OCI-LY7 (cell line): ENCODE data around the gene DOCK1. TPM values are rescaled to one million over a fixed set of nuclear protein-coding genes. Genes with fewer than 3 reads are reported as not detected.

Source experiments
- BruUV-seq: library from RNA; stranded (reverse); fragments of 400-500 nt; replicated peaks from 2 replicates; lab custom pipeline; 2021; lab: Mats Ljungman, UMichigan
- CTCF ChIA-PET: fragments of 300-600 bp; sonication (Branson Sonifier 250); formaldehyde crosslinking; loops from one replicate; lab custom pipeline; 2022; ENCODE audit warnings: antibody characterized with exemption; ENCODE audit not compliant: unreplicated experiment; lab: Charles Lee
- POLR2A ChIA-PET: fragments of 300-600 bp; sonication (Branson Sonifier 250); formaldehyde crosslinking; loops from one replicate; lab custom pipeline; 2022; ENCODE audit warnings: antibody characterized with exemption; lab: Charles Lee
- DNase-seq: peaks from one replicate; pipeline ENCODE4 v3.0.0-alpha.2; 2015; ENCODE audit warnings: low spot score
- H2AFZ ChIP-seq: fragments of 200-600 bp; sonication (generic), shearing (Covaris generic); 2 replicates; pipeline ENCODE4 v1.6.1; 2014; ENCODE audit warnings: mild to moderate bottlenecking, antibody characterized with exemption, low read length, moderate library complexity
- H3K27ac ChIP-seq: fragments of 200-600 bp; sonication (generic); 2 replicates; pipeline ENCODE4 v1.5.1; 2014; ENCODE audit warnings: mixed run types, low read depth, mild to moderate bottlenecking, moderate library complexity, low read length, inconsistent platforms; ENCODE audit not compliant: poor library complexity, severe bottlenecking
- H3K36me3 ChIP-seq: fragments of 200-600 bp; sonication (generic); 2 replicates; pipeline ENCODE4 v1.6.1; 2014; ENCODE audit warnings: mild to moderate bottlenecking, antibody characterized with exemption, low read length, moderate library complexity, mixed read lengths; ENCODE audit not compliant: insufficient read depth
- H3K4me1 ChIP-seq: fragments of 200-600 bp; sonication (generic); 2 replicates; pipeline ENCODE4 v1.5.1; 2014; ENCODE audit warnings: mild to moderate bottlenecking, low read length; ENCODE audit not compliant: insufficient read depth, poor library complexity, severe bottlenecking
- H3K4me2 ChIP-seq: fragments of 200-600 bp; sonication (generic); 2 replicates; pipeline ENCODE4 v1.6.1; 2014; ENCODE audit warnings: mild to moderate bottlenecking, low read length
- H3K4me3 ChIP-seq: fragments of 200-600 bp; sonication (generic); 2 replicates; pipeline ENCODE4 v1.5.1; 2014; ENCODE audit warnings: mild to moderate bottlenecking, low read depth, low read length; ENCODE audit not compliant: poor library complexity, severe bottlenecking
- H3K79me2 ChIP-seq: fragments of 200-600 bp; sonication (generic); 2 replicates; pipeline ENCODE4 v1.6.1; 2016; ENCODE audit warnings: low read depth, mild to moderate bottlenecking, low read length, moderate library complexity, mixed read lengths; ENCODE audit not compliant: insufficient read depth
- H3K9me2 ChIP-seq: fragments of 200-600 bp; sonication (generic); 2 replicates; pipeline ENCODE4 v1.6.1; 2016; ENCODE audit warnings: mild to moderate bottlenecking, low read length, mixed read lengths; ENCODE audit not compliant: insufficient read depth
- H3K9me3 ChIP-seq: fragments of 200-600 bp; sonication (generic); 2 replicates; pipeline ENCODE4 v1.6.1; 2014; ENCODE audit warnings: mild to moderate bottlenecking, mixed run types, low read length, mixed read lengths
- H4K20me1 ChIP-seq: fragments of 200-600 bp; sonication (generic); 2 replicates; pipeline ENCODE4 v1.6.1; 2014; ENCODE audit warnings: mild to moderate bottlenecking, antibody characterized with exemption, low read length, moderate library complexity, mixed read lengths; ENCODE audit not compliant: insufficient read depth
- EZH2phosphoT487 ChIP-seq: fragments of 200-600 bp; sonication (generic); IDR thresholded peaks from 2 replicates; pipeline ENCODE4 v1.6.1; 2018; ENCODE audit warnings: low read depth, borderline replicate concordance, mild to moderate bottlenecking, mixed run types, antibody characterized with exemption, low read length, moderate library complexity, mixed read lengths
- intact Hi-C: fragments of 100-400 bp; cut with micrococcal nuclease; formaldehyde crosslinking; loops from one replicate; pipeline ENCODE4 v1.10.0; 2022; ENCODE audit not compliant: unreplicated experiment
- total RNA-seq, 2 experiments: library from RNA; depleted of rRNA in 1 of 2; stranded (reverse); fragments of >200 nt in 1 of 2; shearing (Covaris generic) in 1 of 2; gene quantifications; 2 replicates each; pipeline ENCODE4 v1.2.3, GENCODE V29; 2014 to 2022
- TF ChIP-seq, protein P1 (sequence below): fragments of 200-600 bp; sonication (generic); conservative IDR thresholded peaks from 2 replicates; pipeline ENCODE4 v1.5.1; 2014; ENCODE audit warnings: mild to moderate bottlenecking, antibody characterized with exemption, low read length, moderate library complexity, mixed read lengths

Gene DOCK1
- total RNA-seq, 2 experiments from 2014 or later: not detected

DNA sequence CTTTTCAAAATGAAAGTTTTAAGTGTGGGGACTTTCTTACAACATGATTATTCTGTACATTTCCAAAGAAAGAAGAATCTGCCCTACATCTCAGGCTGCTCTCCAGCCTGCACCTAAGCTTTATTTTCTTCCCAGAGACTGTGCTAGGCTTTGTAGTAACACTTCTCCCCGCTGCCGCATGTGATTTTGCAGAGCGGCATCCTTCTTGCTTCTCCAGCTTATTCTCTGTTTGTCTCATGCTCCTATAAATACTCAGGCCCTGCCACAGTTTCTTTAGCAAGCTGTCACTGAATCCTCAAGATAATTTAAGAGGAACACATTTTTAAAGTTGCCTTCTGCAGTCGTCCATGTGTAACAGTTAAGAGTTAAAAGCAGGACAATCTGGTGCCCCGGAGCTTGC lies 237.6 kb downstream of the DOCK1 start:
- DNase-seq: no peak
- Histone ChIP-seq H3K9me3 (no peaks in the 10 kb centered on the region), H3K4me2 (no peak overlapping the region), H4K20me1 (no peaks in the 10 kb centered on the region), H3K4me3 (no peak overlapping the region), H3K4me1 (no peaks in the 10 kb centered on the region), H3K36me3 (no peaks in the 10 kb centered on the region), H3K27ac (no peak overlapping the region), H3K79me2 (no peaks in the 10 kb centered on the region), H2AFZ (no peak overlapping the region), H3K9me2 (no peaks in the 10 kb centered on the region)
- ChIA-PET CTCF (no interaction called here), POLR2A (no interaction called here)
- TF ChIP-seq, protein P1, sequence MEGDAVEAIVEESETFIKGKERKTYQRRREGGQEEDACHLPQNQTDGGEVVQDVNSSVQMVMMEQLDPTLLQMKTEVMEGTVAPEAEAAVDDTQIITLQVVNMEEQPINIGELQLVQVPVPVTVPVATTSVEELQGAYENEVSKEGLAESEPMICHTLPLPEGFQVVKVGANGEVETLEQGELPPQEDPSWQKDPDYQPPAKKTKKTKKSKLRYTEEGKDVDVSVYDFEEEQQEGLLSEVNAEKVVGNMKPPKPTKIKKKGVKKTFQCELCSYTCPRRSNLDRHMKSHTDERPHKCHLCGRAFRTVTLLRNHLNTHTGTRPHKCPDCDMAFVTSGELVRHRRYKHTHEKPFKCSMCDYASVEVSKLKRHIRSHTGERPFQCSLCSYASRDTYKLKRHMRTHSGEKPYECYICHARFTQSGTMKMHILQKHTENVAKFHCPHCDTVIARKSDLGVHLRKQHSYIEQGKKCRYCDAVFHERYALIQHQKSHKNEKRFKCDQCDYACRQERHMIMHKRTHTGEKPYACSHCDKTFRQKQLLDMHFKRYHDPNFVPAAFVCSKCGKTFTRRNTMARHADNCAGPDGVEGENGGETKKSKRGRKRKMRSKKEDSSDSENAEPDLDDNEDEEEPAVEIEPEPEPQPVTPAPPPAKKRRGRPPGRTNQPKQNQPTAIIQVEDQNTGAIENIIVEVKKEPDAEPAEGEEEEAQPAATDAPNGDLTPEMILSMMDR: no peak
- no peak for TF ChIP-seq EZH2phosphoT487
- intact Hi-C loops: no loop called here
- BruUV-seq: no TSS peak

DNA sequence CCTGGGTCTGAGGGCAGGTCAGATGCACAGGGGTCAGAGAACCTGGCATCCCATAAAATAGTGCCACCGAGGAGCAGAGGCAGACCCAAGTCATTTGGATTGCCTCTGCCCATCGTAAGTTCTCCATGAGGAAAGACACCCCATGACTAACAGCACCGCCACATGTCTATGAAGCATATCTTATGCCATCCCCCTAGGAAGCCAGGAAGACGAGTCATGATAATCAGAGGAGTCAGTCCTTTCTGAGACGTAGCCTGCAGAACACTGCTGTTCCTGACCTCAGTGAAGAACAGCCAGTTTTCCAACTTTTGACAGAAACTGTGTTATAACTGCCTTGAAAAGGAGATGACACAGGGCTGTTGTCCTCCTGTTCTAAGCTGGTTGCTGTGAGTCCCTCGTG lies 239.9 kb downstream of the DOCK1 start:
- ChIA-PET CTCF (no interaction called here), POLR2A (no interaction called here)
- H3K9me2 ChIP-seq: no peaks in the 10 kb centered on the region
- intact Hi-C loops: no loop called here
- H3K79me2 ChIP-seq: no peaks in the 10 kb centered on the region
- H3K9me3 ChIP-seq: no peaks in the 10 kb centered on the region
- no peak for TF ChIP-seq EZH2phosphoT487
- TF ChIP-seq, protein P1: no peak
- no TSS peak for BruUV-seq
- no peak overlapping the region for H2AFZ ChIP-seq
- no peaks in the 10 kb centered on the region for H3K36me3 ChIP-seq
- H3K27ac ChIP-seq: no peak overlapping the region
- H4K20me1 ChIP-seq: no peaks in the 10 kb centered on the region
- no peaks in the 10 kb centered on the region for H3K4me1 ChIP-seq
- H3K4me2 ChIP-seq: no peak overlapping the region
- no peak for DNase-seq
- no peak overlapping the region for H3K4me3 ChIP-seq

DNA sequence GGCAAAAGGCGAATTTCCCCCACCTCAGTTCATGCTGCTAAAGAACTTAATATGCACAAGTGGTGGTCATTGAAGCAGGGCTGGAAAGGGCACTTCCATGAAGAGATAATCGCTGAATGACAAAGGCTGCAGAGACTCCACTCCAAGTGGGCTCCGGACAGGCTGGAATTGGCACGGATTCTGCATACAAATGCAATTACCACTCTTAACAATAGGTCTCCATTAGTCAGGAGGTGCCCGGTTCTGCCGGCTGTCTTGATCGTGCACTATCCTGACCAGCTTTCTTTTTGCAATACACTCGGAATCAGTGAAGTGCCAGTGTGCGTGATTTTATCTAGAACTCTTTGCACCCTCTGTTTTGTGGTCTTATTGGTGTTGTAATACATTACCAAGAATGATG lies 241.4 kb downstream of the DOCK1 start:
- no peak for DNase-seq
- Histone ChIP-seq H3K79me2 (no peaks in the 10 kb centered on the region), H3K4me2 (no peak overlapping the region), H4K20me1 (no peaks in the 10 kb centered on the region), H2AFZ (no peak overlapping the region), H3K9me3 (no peaks in the 10 kb centered on the region), H3K27ac (no peak overlapping the region), H3K4me1 (no peaks in the 10 kb centered on the region), H3K4me3 (no peak overlapping the region), H3K36me3 (no peaks in the 10 kb centered on the region), H3K9me2 (no peaks in the 10 kb centered on the region)
- POLR2A ChIA-PET: no interaction called here
- CTCF ChIA-PET: no interaction called here
- BruUV-seq: no TSS peak
- TF ChIP-seq, protein P1: no peak
- TF ChIP-seq EZH2phosphoT487: no peak
- intact Hi-C loops: no loop called here
